HG03520 (cell line): ENCODE data around the gene BCL7B.
"Not testable (repeated sequence)": the region's sequence is repeated elsewhere in the genome, so short reads cannot be mapped to it uniquely, and the experiment has no call there.

Experiments
- ATAC-seq: cut with Tn5 transposase; IDR thresholded peaks from one replicate; pipeline ENCODE4 v1.9.1; 2021; ENCODE audit warnings: mild to moderate bottlenecking, moderate library complexity; ENCODE audit not compliant: unreplicated experiment

The BCL7B gene

DNA sequence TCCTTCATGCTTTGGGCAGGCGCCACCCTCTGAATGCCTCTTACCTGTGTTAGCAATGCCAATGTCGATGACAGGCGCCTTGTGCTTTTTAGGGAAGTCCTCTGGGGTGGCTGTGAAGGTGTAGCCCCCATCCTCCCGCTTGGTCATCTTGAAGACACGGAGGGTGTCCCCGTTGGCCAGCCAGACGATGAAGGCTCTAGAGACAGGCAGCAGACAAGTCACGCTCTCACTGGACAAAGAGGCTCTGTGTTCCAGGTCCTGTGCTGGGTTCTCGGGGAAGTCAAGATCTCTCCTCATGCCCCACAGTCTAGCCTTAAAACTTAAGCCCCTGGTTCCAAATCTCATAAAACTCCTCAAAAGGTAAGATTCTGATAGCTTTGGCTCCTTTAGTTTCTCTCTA is 15.8 kb upstream of the BCL7B start:
- no peak for ATAC-seq

DNA sequence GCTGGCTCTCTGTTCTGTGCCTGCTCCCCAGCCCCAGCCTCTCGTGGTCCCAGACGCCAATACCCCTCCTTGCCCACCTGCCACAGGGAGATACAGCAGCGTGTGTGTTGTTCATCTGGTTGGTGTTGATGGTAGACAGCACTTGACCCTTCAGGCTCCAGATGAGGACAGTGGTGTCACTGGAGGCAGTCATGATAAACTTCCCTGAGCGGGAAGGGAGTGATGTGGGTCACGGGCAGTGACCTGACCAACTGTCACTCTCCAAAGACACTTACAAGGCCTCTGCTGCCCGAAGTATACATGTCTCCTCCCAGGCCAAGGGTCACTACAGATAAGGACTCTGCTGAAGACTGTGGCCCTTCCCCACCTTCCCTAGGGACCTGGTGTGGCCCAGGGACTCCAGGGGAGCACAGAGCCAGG is 15.3 kb upstream of the BCL7B start:
- ATAC-seq: no peak

DNA sequence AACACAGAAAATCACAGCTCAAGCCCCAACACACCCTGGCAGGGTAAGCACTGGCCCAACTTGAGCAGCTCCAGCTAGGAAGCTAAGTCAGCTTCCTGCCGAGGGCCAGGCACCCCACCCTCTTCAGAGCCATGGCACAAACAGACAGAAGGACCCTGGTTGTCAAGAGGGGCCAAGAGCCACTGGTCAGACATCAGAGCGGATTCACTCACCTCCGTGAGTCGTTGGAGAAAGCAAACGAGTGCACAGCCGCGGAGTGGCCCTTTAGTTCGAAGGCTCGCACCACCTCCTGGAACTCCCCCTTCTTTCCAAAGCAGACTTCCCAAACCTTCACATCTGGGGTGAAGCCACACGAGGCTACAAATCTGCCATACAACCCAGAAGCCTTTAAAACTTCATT is 13.5 kb upstream of the BCL7B start:
- no peak for ATAC-seq

DNA sequence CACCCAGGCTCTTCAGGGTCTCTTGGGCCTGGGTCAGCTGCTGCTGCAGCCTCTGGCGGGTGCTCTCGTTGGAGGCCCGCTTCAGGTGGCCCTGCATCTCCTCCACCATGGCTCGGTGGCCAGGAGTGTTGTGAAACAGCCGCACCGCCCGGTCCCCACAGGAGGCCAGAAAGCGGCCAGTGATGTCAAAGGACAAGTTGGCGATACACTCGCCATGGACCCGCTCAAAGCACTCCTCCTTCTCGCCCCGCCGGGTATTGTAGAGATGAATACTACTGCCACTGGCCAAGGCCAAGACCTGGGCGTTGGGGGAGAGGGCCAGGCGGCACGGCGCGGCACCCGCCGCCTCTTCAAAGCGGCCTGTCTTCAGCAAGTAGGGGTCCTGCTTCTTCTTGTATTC is 13.0 kb upstream of the BCL7B start:
- ATAC-seq: no peak

DNA sequence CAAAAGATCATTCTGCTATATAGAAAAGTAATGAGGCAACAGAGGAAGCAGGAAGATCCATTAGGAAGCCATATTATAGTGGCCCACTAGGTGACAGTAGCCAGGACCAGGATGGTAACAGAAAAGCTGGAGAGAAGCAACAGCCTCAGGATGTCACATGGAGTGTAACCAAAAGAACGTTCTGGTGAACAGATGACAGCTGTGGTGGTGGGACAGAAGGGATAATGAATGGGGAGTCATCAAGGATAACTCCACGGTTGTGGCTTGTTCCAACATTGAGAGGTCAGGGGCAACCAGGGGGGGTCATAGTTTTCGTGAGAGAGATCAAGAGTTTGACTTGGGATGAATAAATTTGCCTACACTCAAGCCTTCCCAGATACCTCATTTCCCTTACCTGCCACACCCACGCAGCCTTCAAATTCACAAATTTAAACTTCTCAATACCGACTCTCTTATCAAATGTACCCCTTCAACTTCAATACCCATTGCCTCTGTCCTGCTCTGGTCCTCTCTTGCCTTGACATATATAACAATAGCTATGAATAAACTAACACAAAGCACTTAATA is 11.6 kb upstream of the BCL7B start:
- no peak for ATAC-seq

DNA sequence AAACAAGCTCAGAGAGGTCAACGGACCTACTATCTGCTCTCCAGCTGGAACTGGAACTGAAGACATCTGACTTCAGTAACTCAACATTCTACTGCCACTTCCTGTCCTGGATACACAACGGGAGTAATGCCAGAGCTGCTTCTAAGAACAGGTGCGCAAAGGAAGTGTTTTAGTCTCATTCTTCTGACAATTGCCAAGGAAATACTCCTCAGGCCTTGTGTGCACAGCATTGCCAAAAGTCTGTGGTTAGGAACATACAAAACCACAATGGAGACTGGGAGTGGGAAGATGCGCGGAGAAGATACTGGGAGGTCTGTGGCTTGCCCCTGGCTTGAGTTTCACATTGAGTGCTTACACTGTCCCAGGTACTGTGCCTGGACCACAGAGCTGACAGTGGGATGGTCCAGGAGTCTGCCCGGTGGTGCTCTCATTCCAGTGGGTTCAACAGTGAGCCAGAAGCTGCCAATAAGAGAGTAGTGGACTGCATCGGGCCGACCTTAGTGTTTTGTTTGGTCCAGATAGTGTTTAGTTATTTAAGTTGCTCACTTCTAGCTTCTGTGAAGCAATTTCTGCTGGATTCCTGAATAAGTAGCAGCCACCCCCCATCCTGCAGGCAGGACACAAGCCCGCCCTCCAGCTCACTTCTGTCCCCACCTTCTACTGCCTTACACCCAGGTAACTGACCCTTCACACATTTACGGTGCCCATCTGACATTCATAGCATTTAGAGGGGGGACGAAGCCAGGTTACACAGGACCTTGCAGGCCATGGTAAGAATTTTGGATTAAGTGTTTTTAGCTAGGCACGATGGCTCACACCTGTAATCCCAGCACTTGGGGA is 10.6 kb upstream of the BCL7B start:
- ATAC-seq: no peak

DNA sequence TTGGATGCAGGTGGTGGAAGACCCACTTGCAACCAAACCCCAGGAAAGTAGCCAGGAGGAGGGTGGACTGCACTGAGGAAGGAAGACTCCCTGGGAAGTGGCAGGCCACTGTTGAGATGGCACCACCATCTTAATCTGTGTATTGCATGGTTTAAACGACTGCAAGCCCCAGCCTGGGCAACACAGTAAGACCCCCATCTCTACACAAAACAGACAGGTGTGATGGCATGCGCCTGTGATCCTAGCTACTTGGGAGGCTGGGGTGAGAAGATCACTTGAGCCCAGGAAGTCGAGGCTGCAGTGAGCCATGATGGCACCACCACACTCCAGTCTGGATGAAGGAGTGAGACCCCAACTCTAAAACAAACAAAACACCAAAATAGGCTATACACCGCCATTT is 9.7 kb upstream of the BCL7B start:
- no peak for ATAC-seq

DNA sequence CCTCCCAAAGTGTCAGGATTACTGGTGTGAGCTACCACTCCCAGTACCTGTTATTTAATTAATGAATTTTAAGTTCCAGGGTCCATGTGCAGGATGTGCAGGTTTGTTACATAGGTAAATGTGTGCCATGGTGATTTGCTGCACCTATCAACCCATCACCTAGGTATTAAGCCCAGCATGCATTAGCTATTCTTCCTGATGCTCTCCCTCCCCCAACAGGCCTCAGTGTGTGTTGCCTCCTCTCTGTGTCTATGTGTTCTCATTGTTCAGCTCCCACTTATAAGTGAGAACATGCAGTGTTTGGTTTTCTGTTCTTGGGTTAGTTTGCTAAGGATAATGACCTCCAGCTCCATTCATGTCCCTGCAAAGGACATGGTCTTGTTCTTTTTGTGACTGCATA is 8.9 kb upstream of the BCL7B start:
- ATAC-seq: not testable (repeated sequence)

DNA sequence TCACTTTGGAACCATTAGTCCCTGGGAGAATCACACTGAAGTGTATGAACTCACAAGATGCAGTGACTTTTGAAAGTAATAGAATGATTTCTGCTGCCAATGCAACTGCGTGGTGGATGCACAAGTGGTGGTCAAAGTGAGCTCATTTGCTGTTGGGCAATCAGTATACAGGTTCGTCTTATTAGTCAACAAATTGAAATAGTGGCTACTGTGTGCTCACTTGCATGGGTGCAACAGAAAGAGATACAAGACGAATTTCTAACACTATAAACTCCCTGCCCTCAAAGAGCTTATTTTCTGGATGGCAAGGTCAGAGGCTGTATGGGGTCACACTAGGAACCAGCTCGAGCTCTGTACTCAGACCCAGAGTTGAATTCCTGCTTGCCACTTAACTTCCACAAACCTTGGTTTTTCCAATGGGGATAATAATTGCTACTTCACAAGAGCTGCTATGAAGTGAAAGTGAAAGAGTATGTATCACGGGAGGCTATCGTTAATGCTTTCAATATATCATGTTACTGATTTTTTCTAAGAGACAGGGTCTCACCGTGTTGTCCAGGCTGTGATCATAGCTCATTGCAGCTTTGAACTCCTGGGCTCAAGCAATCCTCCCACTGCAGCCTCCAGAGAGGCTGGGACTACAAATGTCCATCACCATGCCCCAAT is 8.3 kb upstream of the BCL7B start:
- no peak for ATAC-seq

DNA sequence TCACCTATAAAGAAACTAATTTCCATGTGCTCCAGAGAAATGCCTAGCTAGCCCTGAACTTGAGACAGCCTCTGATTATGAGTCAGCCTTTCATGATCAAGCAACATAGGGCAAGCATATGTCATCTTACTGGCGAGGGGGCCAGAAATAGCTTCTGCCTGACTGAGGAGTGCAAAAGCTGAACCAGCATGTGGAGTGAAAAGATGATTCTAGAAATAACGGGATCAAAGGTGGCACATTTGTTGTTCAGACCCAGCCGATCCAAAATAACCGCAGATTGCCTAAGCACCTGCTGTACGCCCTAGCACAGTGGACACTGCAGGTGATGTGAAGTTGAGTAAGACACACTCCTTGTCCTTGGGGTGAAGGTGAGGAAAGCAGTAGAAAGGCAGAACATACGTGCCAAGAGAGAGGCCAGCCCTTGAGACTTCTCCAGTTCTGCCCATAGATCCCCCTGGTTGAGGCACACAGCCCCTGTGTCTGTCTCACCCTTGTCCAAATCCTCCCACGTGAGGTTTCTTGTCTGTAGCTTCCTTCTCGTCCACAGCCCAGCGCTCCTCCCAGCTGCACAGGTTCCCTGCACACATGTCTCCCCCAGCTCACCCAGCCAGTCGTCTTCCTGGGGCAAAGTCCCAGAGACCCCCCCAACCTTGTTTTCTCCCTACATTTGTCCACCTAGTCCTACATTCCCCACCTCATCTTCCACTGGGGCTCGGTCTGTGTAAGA is 2.8 kb upstream of the BCL7B start:
- peak; percentile 25 for ATAC-seq

DNA sequence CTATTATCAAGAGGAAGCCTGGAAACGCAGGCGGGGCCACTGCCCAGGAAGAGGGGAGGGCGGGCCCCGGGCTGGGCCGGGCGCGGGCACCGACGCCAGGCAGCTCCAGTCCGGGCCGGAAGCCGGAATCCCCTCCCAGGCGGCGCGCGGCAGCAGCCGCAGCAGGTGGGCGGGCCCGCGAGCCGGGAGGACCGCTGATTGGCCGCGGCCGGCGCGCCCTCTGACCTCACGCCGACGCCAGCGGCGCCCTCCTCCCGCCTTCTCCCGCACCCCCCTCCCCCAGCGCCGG is 438 bp downstream of the BCL7B start:
- peak; percentile 75 for ATAC-seq

DNA sequence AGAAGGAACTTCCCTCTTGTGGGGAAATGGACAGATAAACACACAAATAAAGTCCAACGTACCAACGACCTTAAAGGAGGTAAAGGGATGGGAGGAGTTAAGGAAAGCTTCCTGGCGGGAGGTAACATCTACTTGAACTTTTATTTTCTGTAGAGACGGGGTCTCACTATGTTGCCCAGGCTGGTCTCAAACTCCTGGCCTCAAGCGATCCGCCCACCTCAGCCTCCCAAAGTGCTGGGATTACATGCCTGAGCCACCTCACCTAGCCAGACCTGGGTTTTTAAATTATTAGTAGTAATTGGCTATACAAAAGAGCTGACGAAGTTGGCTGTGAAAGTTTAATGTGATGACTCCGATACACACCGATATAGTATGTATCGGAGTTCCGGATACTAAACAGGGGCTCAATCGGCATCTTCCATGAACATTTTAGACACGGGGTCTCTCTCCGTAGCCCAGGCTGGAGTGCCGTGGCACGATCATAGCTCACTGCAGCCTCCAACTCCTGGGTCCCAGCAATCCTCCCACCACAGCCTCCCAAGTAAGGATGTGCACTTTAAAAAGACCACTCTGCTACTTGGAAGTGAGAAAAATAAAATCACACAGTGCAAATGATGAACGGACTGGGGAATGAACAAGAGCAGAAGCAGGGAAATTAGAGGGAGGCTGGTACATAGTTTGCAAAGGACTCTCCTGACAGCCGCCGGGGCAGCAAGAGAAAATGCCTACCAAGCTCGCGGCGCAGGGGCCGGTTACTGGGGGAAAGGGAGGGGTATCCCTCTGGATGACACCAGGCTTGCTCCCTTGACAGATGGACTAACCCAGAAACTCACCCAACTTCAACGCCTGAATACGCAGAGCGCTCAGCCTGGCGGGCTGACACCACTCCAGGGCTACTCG is 1.0 kb downstream of the BCL7B start:
- ATAC-seq: no peak

DNA sequence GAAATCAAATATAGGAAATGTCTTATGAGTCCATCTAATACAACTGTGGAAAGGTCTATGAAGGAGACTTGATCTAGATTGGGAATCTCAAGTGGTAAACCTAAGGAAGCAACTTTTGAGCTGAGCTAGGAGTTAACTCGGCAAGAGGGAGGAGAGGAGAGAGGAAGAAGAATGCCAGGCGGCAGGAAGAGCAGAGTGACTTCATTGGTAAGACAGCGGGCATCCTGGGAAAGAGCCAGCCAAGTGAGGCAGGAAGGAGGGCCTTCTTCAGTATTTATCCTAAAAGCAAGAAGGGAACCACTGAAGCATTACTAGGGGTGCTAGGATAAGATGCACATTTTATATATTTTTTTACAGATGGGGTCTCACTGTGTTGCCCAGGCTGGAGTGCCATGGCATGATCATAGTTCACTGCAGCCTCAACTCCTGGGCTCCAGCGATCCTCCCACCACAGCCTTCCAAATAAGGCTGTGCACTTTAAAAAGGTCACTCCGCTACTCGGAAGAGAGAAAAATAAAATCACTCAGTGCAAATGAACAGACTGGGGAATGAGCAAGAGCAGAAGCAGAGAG is 2.0 kb downstream of the BCL7B start:
- ATAC-seq: no peak

DNA sequence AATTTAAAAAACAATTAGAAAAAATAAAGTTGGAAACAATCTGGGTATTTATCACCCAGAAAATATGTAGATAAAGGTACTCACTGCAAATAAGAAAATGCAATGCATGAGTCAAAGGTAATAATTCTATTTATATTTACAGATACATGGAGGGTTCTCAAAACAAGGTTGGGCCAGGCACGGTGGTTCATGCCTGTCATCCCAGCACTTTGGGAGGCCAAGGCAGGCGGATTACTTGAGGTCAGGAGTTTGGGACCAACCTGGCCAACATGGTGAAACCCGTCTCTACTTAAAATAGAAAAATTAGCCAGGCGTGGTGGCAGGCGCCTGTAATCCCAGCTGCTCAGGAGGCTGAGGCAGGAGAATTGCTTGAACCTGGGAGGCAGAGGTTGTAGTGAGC is 7.4 kb downstream of the BCL7B start:
- ATAC-seq: not testable (repeated sequence)

DNA sequence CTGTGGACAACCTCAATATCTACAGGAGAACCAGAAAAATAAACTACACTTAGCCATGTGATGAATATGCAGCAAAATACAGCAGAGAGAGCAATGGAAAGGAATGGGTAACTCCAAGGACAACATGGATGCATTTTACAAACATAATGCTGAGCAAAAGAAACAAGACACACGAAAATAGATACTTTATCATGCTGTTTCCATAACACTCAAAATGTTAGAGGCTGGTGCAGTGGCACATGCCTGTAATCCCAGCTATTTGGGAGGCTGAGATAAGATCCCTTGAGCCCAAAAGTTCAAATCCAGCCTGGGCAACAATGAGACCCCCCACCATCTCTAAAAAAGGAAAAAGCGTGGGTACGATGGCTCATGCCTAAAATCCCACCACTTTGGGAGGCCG is 8.3 kb downstream of the BCL7B start:
- ATAC-seq: no peak

DNA sequence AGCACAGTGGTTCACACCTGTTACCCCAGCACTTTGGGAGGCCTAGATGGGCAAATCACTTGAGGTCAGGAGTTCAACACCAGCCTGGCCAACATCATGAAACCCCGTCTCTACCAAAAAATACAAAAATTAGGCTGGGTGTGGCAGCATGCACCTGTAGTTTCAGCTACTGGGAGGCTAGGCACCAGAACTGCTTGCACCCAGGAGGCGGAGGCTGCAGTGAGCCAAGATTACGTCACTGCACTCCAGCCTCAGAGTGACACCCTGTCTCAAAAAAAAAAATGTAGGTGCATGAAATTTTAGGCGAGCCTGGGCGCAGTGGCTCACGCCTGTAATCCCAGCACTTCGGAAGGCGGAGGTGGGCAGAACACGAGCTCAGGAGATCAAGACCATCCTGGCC is 9.6 kb downstream of the BCL7B start:
- ATAC-seq: no peak

DNA sequence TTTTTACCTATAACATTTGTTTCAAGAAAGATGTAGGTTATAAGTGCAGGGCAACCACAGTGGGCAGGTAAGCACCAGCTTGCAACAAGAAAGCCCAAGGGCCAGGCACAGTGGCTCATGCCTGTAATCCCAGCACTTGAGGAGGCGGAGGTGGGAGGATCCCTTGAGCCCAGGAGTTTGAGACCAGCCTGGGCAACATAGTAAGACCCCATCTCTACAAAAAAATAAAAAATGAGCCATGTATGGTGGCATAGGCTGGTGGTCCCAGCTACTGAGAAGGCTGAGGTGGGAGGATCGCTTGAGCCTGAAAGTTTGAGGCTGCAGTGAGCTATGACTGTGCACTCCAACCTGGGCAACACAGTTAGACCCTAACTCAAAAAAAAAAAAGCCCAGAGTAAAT is 12.8 kb downstream of the BCL7B start:
- ATAC-seq: no peak

DNA sequence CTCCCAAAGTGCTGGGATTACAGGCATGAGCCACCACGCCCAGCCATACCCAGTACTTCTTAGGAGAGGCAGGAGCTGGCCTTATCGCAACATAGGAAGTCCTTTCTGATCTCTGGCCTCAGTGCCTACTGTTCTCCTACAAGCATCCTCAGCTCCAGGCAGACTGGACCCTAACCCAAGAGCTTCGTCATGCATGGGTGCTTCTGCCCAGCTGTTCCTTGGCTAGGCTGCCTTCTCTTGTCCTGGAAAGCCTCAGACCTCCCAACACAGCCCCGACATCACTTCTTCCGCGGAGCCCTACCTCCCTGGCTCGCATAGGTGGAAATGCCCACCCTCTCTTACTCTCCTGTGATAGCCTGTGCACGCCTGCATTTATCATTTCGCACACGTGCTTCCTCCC is 15.8 kb downstream of the BCL7B start:
- ATAC-seq: no peak

DNA sequence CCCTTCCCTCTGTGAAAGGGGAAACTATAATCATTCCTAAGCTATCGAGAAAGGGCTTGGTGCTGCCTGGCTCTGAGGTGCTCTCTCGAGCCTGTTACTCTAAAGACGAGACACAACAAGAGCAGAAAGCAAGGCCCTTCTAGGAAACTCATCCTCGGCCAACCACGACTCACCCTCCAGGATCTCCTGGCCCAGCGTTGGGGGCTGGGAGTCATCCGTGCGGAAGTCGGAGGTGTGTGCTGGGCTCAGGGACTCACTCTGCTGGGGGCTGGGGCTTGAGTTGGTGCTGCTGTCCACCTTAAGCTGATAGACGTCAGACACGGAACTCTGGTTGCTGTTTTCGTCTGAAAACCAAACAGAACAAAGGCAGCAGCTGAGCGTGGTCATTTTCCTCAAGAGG is 17.8 kb downstream of the BCL7B start:
- ATAC-seq: no peak

DNA sequence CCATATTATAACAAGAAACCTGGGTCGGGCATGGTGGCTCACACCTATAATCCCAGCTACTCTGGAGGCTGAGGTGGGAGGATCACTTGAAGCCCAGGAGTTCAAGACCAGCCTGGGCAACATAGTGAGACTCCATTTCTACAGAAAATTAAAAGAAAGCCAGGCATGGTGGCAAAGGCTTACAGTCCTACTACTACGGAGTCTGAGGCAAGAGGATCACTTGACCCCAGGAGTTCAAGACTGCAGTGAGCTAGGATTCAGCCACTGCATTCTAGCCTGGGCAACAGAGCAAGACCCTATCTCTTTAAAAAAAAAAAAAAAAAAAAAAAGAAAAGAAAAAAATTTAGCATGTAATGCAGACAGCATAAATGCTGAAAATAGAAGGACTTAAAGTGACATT is 19.0 kb downstream of the BCL7B start:
- not testable (repeated sequence) for ATAC-seq
